H1 (cell line): Measurements from ENCODE around the gene PRKCH.

Experiments
- EP300 ChIP-seq, 2 experiments: IDR thresholded peaks; 1 replicate in 1 of 2; 2 replicates in 1 of 2; pipeline ENCODE4 v1.6.1; 2011 to 2012; ENCODE audit warnings: low read depth in 2 of 2, low read length in 2 of 2, mild to moderate bottlenecking in 2 of 2, borderline replicate concordance in 1 of 2, inconsistent platforms in 1 of 2, moderate library complexity in 1 of 2
- GABPA ChIP-seq: IDR thresholded peaks from 2 replicates; pipeline ENCODE4 v1.6.1; 2011; ENCODE audit warnings: mild to moderate bottlenecking, low read length, moderate library complexity, borderline replicate concordance; ENCODE audit not compliant: insufficient read depth
- JUN ChIP-seq: IDR thresholded peaks from 2 replicates; pipeline ENCODE4 v1.6.1; 2011; ENCODE audit warnings: low read depth, mild to moderate bottlenecking, improper control_type of control experiment, low read length
- JUND ChIP-seq: IDR thresholded peaks from 2 replicates; pipeline ENCODE4 v1.6.1; 2011; ENCODE audit warnings: mild to moderate bottlenecking, improper control_type of control experiment, low read length
- MAFK ChIP-seq: IDR thresholded peaks from 2 replicates; pipeline ENCODE4 v1.6.1; 2012; ENCODE audit warnings: low read depth, mild to moderate bottlenecking, improper control_type of control experiment, low read length
- POLR2A ChIP-seq, 2 experiments: IDR thresholded peaks; 1 replicate in 1 of 2; 2 replicates in 1 of 2; pipeline ENCODE4 v1.6.1; 2011; ENCODE audit warnings: low read depth in 2 of 2, low read length in 2 of 2, mild to moderate bottlenecking in 2 of 2; ENCODE audit errors: control extremely low read depth in 1 of 2
- POLR2AphosphoS5 ChIP-seq: IDR thresholded peaks from 2 replicates; pipeline ENCODE4 v1.6.1; 2011; ENCODE audit warnings: low read depth, low read length
- SP1 ChIP-seq: IDR thresholded peaks from 2 replicates; pipeline ENCODE4 v1.6.1; 2011; ENCODE audit warnings: low read depth, low read length
- SP2 ChIP-seq: IDR thresholded peaks from 2 replicates; pipeline ENCODE4 v1.6.1; 2012; ENCODE audit warnings: mild to moderate bottlenecking, low read length, inconsistent platforms
- SUZ12 ChIP-seq: fragments of 200-600 bp; sonication (generic); IDR thresholded peaks from 2 replicates; pipeline ENCODE4 v1.6.1; 2012; ENCODE audit warnings: mild to moderate bottlenecking, inconsistent platforms, low read length, moderate library complexity, mixed read lengths
- TAF1 ChIP-seq: IDR thresholded peaks from 2 replicates; pipeline ENCODE4 v1.6.1; 2011; ENCODE audit warnings: mild to moderate bottlenecking, low read depth, low read length
- TEAD4 ChIP-seq: IDR thresholded peaks from 2 replicates; pipeline ENCODE4 v1.6.1; 2012; ENCODE audit warnings: low read depth, low read length, inconsistent platforms, mixed read lengths
- TF ChIP-seq, protein P1 (sequence below), 3 experiments: IDR thresholded peaks; 1 replicate in 2 of 3; 2 replicates in 1 of 3; pipeline versions ENCODE4 v1.5.1 to v1.6.1; 2011; ENCODE audit warnings: low read length in 3 of 3, mild to moderate bottlenecking in 3 of 3, inconsistent platforms in 2 of 3, low read depth in 1 of 3, moderate library complexity in 1 of 3; ENCODE audit not compliant: insufficient read depth in 1 of 3; ENCODE audit errors: control extremely low read depth in 1 of 3

DNA sequence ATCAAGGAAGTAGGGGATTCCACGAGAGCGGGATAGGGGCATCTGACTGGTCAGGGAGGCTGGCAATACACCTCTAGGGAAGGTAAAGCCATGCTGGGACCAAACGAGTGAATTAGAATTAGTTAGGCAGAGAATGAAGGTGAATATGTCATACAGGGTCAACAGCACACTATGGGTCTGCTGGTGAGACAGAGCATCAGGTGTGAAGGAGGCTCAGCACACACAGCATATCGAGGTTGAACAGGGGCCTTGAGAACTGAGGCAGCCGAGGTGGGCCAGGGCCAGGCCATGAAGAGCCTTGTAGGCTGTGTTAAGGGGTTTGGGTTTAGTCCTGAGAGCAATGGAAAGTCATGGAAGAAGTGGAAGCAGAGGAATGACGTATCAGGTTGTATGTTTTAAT lies 137.8 kb downstream of the PRKCH start:
- TF ChIP-seq JUND = no peak
- TF ChIP-seq, protein P1, sequence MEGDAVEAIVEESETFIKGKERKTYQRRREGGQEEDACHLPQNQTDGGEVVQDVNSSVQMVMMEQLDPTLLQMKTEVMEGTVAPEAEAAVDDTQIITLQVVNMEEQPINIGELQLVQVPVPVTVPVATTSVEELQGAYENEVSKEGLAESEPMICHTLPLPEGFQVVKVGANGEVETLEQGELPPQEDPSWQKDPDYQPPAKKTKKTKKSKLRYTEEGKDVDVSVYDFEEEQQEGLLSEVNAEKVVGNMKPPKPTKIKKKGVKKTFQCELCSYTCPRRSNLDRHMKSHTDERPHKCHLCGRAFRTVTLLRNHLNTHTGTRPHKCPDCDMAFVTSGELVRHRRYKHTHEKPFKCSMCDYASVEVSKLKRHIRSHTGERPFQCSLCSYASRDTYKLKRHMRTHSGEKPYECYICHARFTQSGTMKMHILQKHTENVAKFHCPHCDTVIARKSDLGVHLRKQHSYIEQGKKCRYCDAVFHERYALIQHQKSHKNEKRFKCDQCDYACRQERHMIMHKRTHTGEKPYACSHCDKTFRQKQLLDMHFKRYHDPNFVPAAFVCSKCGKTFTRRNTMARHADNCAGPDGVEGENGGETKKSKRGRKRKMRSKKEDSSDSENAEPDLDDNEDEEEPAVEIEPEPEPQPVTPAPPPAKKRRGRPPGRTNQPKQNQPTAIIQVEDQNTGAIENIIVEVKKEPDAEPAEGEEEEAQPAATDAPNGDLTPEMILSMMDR (IDR thresholded peaks at IDR 0.05; ENCODE audit: control extremely low read depth in 1 of 3, insufficient read depth in 1 of 3, low read depth in 1 of 3, low read length in 3 of 3) = no peak
- no peak for TF ChIP-seq MAFK
- TF ChIP-seq POLR2AphosphoS5 = no peak
- TF ChIP-seq TAF1 = no peak
- no peak for TF ChIP-seq POLR2A (IDR thresholded peaks at IDR 0.05; ENCODE audit: control extremely low read depth in 1 of 2, low read depth in 2 of 2, low read length in 2 of 2)
- no peak for TF ChIP-seq SP2
- no peak for TF ChIP-seq GABPA
- no peak for TF ChIP-seq EP300 (IDR thresholded peaks at IDR 0.05; ENCODE audit: borderline replicate concordance in 1 of 2, low read depth in 2 of 2, low read length in 2 of 2)
- TF ChIP-seq SP1 = no peak
- no peak for TF ChIP-seq JUN
- no peak for TF ChIP-seq TEAD4
- no peak for TF ChIP-seq SUZ12
